Measurements from ENCODE around the gene ACTL10. TPM values are rescaled to one million over a fixed set of nuclear protein-coding genes. Genes with fewer than 3 reads are reported as not detected.

ACTL10 gene
- total and polyA plus RNA-seq, 2 of the 13 experiments (the other 11 are each of a cell fraction or from before 2014, with no cell fraction given): not detected

DNA sequence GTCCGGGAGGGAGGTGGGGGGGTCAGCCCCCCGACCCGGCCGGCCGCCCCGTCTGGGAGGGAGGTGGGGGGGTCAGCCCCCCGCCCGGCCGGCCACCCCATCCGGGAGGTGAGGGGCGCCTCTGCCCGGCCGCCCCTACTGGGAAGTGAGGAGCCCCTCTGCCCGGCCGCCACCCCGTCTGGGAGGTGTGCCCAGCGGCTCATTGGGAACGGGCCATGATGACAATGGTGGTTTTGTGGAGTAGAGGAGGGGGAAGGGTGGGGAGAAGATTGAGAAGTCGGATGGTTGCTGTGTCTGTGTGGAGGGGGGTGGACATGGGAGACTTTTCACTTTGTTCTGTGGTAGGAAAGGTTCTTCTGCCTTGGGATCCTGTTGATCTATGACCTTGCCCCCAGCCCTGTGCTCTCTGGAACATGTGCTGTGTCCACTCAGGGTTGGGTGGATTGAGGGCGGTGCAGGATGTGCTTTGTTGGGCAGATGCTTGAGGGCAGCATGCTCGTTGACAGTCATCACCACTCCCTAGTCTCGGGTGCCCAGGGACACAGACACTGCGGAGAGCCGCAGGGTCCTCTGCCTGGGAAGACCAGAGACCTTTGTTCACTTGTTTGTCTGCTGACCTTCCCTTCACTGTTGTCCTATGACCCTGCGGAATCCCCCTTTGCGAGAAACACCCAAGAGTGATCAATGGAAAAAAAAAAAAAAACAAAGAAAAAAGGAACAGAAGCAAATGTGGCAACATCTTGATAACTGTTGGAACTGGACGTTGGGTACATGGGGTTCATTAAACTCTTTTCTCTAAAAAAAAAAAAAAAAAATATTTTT lies 35.1 kb downstream of the ACTL10 start (continued):
- TF ChIP-seq EP300 (IDR thresholded peaks at IDR 0.05; ENCODE audit: low read depth in 2 of 2, low read length in 2 of 2) (peak in 1 of 2 experiments; percentile 74; a peak in 2 of 4 replicates), EP300 (CRISPR knock-in tag; IDR thresholded peaks at IDR 0.05; ENCODE audit: borderline replicate concordance) (peak; percentile 88), BORCS8-MEF2B (CRISPR knock-in tag; IDR thresholded peaks at IDR 0.05) (peak; percentile 64), GLI4 (CRISPR knock-in tag; IDR thresholded peaks at IDR 0.05; ENCODE audit: borderline replicate concordance) (no peak; the same call in 1 of the 2 replicates), ZNF124 (CRISPR knock-in tag; IDR thresholded peaks at IDR 0.05) (0 out of 2 replicates have a peak, but pooled peaks have one; percentile 71), CEBPB (IDR thresholded peaks at IDR 0.05; ENCODE audit: borderline replicate concordance, low read depth, low read length) (peak; percentile 44; the same call in 1 of the 2 replicates), PRPF4 (IDR thresholded peaks at IDR 0.05; ENCODE audit: low read depth, low read length, poor library complexity, severe bottlenecking) (no peak), CHD4 (IDR thresholded peaks at IDR 0.05; ENCODE audit: borderline replicate concordance, low read length) (no peak; the same call in 1 of the 2 replicates)
- TF ChIP-seq, protein P1, sequence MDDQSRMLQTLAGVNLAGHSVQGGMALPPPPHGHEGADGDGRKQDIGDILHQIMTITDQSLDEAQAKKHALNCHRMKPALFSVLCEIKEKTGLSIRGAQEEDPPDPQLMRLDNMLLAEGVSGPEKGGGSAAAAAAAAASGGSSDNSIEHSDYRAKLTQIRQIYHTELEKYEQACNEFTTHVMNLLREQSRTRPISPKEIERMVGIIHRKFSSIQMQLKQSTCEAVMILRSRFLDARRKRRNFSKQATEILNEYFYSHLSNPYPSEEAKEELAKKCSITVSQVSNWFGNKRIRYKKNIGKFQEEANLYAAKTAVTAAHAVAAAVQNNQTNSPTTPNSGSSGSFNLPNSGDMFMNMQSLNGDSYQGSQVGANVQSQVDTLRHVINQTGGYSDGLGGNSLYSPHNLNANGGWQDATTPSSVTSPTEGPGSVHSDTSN (CRISPR knock-in tag; IDR thresholded peaks at IDR 0.05; ENCODE audit: borderline replicate concordance): no peak
- TF ChIP-seq, protein P2, sequence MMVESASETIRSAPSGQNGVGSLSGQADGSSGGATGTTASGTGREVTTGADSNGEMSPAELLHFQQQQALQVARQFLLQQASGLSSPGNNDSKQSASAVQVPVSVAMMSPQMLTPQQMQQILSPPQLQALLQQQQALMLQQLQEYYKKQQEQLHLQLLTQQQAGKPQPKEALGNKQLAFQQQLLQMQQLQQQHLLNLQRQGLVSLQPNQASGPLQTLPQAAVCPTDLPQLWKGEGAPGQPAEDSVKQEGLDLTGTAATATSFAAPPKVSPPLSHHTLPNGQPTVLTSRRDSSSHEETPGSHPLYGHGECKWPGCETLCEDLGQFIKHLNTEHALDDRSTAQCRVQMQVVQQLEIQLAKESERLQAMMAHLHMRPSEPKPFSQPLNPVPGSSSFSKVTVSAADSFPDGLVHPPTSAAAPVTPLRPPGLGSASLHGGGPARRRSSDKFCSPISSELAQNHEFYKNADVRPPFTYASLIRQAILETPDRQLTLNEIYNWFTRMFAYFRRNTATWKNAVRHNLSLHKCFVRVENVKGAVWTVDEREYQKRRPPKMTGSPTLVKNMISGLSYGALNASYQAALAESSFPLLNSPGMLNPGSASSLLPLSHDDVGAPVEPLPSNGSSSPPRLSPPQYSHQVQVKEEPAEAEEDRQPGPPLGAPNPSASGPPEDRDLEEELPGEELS (CRISPR knock-in tag; IDR thresholded peaks at IDR 0.05): peak; percentile 90
- TF ChIP-seq, protein P3, sequence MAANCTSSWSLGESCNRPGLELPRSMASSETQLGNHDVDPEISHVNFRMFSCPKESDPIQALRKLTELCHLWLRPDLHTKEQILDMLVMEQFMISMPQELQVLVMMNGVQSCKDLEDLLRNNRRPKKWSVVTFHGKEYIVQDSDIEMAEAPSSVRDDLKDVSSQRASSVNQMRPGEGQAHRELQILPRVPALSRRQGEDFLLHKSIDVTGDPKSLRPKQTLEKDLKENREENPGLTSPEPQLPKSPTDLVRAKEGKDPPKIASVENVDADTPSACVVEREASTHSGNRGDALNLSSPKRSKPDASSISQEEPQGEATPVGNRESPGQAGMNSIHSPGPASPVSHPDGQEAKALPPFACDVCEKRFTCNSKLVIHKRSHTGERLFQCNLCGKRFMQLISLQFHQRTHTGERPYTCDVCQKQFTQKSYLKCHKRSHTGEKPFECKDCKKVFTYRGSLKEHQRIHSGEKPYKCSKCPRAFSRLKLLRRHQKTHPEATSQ (CRISPR knock-in tag; IDR thresholded peaks at IDR 0.05; ENCODE audit: borderline replicate concordance): peak; percentile 84; the same call in 1 of the 2 replicates
- TF ChIP-seq, protein P4, sequence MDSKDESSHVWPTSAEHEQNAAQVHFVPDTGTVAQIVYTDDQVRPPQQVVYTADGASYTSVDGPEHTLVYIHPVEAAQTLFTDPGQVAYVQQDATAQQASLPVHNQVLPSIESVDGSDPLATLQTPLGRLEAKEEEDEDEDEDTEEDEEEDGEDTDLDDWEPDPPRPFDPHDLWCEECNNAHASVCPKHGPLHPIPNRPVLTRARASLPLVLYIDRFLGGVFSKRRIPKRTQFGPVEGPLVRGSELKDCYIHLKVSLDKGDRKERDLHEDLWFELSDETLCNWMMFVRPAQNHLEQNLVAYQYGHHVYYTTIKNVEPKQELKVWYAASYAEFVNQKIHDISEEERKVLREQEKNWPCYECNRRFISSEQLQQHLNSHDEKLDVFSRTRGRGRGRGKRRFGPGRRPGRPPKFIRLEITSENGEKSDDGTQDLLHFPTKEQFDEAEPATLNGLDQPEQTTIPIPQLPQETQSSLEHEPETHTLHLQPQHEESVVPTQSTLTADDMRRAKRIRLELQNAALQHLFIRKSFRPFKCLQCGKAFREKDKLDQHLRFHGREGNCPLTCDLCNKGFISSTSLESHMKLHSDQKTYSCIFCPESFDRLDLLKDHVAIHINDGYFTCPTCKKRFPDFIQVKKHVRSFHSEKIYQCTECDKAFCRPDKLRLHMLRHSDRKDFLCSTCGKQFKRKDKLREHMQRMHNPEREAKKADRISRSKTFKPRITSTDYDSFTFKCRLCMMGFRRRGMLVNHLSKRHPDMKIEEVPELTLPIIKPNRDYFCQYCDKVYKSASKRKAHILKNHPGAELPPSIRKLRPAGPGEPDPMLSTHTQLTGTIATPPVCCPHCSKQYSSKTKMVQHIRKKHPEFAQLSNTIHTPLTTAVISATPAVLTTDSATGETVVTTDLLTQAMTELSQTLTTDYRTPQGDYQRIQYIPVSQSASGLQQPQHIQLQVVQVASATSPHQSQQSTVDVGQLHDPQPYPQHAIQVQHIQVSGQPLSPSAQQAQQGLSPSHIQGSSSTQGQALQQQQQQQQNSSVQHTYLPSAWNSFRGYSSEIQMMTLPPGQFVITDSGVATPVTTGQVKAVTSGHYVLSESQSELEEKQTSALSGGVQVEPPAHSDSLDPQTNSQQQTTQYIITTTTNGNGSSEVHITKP (CRISPR knock-in tag; IDR thresholded peaks at IDR 0.05; ENCODE audit: low read depth): 0 out of 2 replicates have a peak, but pooled peaks have one; percentile 53
- TF ChIP-seq, protein P5, sequence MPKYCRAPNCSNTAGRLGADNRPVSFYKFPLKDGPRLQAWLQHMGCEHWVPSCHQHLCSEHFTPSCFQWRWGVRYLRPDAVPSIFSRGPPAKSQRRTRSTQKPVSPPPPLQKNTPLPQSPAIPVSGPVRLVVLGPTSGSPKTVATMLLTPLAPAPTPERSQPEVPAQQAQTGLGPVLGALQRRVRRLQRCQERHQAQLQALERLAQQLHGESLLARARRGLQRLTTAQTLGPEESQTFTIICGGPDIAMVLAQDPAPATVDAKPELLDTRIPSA (CRISPR knock-in tag; IDR thresholded peaks at IDR 0.05; ENCODE audit: borderline replicate concordance): no peak
- TF ChIP-seq, protein P6, sequence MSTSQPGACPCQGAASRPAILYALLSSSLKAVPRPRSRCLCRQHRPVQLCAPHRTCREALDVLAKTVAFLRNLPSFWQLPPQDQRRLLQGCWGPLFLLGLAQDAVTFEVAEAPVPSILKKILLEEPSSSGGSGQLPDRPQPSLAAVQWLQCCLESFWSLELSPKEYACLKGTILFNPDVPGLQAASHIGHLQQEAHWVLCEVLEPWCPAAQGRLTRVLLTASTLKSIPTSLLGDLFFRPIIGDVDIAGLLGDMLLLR (CRISPR knock-in tag; IDR thresholded peaks at IDR 0.05): no peak
